Muscle of back (tissue), 11 donors: Measurements from ENCODE around the gene ARL15. TPM values are rescaled to one million over a fixed set of nuclear protein-coding genes. Genes with fewer than 3 reads are reported as not detected.

ENCODE experiments used
- DNase-seq, 3 donors: peaks; one replicate each; pipeline versions ENCODE4 v3.0.0 to v3.0.0-alpha.2; 2013
- polyA plus RNA-seq, 10 donors: library from polyadenylated mRNA; unstranded; fragments of 120-200 nt; gene quantifications; one replicate each; pipeline ENCODE4 v1.2.1, GENCODE V29; 2013; ENCODE audit not compliant: insufficient read length in 10 of 10

ARL15 gene
- polyA plus RNA-seq, 10 donors: 22.5 to 30.3 (median 27.3) TPM

DNA sequence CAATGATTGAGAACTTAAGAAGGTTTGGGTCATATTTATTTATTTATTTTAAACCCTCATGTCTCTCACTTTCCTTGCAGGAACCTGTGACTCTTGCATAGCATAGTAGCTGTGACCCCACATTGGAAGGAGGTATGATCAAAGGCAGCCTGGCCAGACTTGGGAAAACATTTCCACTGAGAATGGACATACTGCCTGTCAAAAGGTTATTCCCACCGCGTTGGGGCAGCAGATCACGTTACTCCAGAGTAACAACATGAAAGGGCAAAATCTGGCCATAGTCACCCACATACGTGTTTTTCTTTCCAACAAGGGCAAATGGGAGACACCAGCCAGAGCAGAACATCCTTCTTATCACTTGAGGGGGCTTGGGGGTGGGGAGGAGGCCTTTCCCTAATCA is 95.7 kb downstream of the ARL15 start:
- no peak for DNase-seq

DNA sequence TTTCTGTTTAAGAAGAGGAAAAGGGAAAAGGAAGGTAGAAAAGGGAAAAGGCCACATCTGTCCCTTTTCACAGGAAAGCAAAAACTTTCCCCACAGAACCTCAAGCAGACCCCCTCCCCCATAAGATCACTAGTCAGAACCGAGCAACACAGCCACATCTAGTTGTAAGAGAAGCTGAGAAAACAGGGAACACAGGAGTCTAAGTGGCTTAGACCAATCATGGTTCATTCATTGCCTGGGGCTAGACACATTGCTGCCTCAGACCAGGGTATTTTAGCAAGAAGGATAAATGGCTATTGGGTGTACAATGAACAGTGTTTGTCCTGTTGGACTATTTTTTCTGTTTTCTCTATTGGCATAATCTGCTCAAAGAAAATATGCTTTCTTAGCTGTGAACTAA is 98.0 kb downstream of the ARL15 start:
- no peak for DNase-seq

DNA sequence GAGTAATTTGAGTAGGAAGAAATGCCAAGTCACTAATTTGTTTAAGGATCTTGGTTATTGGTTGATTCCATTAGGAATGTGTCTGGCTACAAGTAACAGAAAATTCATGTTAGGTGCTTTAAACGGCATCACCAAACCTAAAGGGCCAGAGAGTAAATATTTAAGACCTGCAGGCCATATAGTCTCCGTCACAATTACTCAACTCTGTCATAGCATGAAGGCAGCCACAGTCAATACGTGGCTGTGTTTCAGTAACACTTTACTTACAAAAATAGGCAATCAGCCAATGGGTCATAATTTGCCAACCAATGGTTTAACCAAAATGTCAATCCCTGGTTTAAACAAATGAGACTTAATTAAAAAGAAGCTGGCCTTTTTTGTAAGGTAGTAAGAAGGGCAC is 98.5 kb downstream of the ARL15 start:
- no peak for DNase-seq

DNA sequence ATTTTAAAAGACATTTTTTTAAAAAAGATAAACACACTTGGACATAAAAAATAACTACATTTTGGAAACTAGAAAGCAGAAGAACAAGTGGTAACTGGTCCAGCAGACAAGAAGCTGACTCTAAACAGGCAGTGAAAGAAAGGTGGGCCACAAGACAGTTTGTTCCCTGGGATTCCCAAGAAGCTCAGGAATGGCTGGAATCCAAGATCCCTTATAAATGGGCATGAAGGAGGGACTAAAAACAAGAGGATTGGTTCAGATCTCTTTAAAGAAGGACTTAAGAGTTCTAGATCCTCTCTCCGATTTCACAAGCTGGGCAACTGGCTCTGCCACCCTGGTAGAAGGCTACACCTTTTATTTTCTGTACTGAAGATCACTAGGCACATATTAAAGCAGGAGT is 102.8 kb downstream of the ARL15 start:
- DNase-seq: no peak

DNA sequence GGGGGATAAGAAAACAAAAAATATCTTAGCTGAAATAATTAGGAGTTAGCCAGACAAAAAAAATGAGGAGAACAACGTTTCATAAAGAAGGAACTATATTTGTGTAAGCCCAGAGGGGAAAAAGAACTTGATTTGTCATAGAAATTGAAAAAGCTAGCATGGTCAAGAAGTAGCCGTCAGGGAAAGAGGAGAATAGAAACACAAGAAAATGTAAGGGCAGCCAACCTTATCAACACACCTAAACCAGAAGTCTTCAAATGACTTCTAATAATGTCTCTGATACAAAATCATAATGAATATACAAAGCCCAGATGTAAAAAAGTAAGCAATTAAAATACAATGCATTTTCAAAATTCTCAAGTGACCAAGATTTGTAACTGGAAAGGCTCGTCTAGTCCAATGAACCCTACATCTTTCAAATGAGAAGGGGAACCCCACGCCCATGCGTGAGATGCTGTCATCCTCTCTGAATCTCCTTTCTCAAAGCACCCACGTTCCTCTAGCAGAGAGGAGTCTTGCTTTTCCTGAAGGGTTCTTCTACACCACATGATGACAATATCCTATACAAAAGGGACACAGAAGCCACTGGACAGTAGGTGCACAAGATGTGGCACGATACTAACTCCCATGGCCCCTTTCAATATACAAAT is 103.7 kb downstream of the ARL15 start:
- DNase-seq: no peak

DNA sequence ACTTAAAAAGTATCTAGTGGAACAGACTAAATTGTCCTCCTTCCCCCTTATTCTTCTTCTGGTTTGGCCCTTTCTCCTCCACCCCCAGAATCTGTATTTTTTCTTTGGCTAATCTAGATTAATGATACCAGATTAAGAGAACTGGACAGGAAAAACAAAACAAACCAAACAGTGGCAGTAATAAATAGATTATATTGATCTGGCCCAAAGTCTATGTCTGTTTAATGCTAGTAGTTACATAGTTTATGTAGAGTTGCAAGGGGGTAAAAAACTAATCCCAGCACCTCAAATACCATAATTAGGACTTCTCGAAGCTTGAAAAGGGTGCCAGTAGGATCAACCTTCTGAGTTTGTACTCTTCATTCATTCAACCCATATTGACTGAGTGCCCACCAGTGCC is 104.5 kb downstream of the ARL15 start:
- DNase-seq: no peak

DNA sequence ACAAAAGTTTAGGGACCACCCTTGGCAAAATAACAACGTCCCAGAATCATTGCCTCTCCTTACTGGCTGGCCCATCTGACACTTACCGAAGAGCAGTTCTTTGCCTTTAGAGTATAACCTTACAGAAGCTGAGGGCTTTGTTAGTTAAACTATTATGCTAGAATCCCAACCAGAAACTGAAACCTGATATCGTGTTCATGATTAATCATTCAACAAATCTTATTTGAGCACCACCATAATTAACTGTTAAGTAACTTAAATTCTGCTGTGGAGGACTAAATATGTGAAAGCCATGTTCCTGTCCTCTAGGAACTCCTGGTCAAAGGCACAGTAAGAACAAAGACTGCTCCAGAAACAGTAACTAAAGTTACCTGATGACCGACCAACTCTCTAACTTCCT is 104.9 kb downstream of the ARL15 start:
- no peak for DNase-seq

DNA sequence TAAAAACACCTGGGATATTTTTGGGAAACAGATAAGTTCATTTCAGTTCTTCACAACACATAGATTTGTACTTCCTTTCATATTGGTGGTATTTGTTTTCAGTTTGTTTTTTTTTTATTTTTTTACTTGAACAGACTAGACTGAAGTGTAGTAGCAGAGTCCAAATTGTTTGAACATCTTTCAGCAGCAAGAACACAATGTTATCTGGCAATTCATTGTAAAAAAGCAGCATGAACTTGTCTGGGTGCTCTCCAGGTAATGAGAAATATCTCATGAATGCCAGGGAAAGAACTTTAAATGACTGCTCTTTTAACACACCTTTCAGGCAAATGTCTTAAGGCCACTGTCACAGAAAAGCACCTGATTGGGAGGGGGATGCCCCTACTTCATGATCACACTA is 113.4 kb downstream of the ARL15 start:
- DNase-seq: no peak

DNA sequence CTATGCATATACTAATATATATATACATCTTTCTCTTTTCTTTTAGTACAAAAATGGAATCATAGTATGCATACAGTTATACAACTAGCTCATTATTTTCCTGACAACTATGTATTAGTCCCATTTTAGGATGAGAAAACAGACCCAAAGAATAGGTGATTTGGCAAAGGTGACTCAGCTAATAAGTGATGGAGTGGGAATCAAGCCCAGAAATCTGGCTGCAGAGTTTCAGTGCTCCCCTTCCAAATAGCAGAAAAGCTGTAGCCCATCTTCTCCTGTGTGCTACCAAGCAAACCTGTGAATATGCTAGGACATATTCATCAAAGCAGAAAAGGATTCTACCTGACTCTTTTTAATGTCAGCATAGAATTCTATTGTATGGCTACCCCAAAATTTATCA is 114.7 kb downstream of the ARL15 start:
- DNase-seq: no peak

DNA sequence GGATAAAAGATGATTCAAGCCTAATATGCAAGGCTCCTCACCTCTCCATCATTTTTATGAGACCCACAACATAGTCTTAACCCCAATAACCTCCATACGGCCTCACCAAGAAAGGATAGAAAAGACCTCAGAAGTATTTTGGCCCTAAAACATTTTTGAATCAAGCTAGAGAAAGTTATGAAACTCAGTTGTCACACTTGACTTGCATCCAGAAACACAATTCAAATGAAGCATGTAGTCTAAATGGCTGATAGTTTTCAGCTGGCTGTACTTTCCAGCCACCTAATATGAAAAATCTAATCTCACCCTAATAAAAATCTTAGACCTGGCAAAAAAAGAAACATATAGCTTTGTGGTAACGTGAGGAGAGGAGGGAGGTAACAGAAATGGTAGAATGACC is 116.1 kb downstream of the ARL15 start:
- DNase-seq: peak; percentile 38 to 77 (median 62)

DNA sequence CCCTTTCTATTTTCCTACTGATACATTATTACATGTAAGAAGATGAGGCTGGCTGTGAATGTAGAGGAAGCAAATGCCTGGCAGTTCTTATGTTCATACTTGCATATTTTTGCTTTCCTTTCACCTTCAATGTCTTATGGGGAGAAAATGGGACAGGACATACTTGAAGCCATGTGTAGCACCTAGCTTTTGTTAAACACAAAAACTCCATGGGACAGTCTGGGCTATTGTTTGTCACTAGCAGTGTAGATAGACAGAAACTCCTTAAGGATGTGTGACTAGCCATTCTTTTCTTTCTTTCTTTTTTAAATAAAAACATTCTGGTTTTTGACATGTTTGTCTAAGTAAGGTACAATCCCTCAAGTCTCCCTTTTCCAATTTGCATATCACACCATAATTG is 122.7 kb downstream of the ARL15 start:
- no peak for DNase-seq

DNA sequence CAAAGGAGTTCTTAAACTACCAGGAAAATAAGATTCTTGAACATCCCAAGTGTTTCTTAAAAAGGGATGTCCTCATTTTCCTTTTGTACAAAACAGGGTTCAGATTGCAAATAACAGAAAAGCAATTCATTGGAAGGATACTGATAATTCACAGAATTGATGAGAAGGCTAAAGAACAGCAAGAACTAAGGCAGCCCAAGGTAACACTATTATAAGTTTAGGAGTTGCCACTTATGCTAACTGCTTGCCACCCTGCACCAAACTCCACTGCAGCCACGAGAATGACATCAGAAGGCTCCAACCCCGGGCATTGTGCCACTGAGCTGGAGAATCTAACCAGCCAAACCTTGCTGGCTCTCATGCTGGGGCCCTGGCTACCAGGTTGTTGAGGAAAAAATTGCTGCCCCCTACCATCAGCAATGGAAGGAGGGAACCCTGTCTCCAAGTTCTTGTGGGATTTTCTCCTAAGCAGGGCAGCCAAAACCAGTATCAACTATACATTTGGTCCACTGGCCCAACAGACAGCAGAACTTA is 123.4 kb downstream of the ARL15 start:
- DNase-seq: no peak

DNA sequence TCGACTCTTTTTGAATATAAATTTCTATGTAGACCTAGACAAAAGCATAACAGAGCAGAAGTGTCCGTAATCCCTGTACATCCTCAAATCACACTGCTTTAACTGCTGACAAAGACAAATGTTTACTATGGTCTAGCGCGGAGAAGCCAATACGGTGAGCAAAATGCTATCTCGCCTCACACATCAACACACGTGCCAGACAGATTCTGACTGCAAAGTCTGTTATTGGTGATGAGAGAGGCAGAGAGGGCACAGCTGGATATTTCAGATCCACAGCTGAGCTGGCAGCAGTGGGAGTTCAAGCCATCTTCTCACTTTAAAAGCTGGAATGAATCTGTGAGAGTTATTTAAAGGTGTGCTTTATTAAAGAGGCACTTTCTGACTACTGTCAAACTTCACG is 124.3 kb downstream of the ARL15 start:
- DNase-seq: no peak

DNA sequence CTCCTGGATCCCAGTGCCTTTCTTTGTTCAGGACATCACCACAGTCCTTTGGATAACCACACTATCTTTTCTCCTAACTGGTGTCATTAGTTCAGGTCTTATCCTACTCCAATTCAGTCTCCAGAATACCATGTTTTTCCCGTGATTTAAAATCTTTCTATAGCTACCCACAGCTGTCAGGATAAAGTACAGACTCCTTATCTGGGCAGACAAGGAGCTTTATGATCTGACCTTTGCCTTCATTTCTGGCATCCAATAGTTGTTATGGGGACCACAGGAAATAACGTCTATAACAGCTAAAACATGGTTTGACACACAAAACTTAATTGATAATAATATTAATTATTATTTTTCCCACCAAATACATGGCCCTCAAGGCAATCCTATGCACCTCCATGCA is 125.6 kb downstream of the ARL15 start:
- DNase-seq: no peak

DNA sequence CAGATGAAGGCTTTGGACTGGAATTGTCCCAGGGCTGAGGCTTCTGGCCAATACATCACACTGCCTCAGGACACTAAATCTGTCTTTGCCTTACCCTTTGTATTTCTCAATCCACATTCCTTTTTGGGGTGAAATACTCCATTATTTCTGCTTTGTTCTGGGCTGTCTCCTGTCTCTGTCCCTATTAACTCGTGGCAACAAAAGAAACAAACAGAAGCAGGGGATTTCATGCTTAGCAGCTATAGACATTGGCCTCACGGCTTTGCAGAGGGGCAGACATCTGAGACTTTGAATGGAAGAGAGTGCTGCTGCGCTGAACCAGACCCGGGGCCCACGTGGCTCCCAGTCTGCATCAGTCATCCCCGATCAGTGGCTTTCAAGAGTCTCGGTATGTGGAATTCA is 129.7 kb downstream of the ARL15 start:
- peak in 1 of 3 donors; percentile 40 for DNase-seq

DNA sequence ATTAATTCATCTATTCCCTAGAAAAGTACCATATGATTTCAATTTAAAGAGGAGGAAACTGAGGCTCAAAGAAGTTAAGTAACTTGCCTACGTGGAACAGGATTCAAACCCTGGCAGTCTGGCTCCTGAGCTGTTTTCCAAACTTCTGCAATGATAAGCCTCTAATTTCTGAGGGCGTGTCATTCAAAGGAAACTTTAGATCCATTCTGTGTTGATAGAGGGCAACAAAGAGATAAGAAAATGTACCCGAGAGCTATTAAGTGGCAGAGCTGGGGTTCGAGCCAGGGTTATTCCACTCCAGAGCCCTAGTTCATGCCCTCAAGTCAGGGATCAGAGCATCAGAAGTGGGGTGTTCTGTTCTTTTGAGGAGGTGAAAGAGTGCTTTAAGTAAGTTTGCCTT is 131.4 kb downstream of the ARL15 start:
- DNase-seq: no peak

DNA sequence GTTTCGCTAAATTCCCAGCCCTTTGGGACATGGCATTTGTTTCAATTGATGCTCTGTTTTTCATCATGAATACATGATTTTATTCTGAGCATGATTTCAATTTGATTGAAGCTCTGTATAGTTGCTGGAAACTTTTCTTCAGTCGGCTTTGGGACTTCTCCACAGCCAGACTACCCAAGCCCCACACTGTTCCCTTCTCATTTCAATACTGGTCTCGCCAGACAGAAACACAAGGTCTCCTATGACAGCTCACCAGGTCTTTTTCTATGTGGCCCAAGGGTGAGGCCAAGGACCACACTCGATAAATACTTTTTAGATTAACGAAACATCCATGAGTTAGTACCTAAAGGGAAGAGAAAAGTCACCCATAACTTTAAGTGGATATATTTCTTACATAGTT is 132.2 kb downstream of the ARL15 start:
- DNase-seq: no peak

DNA sequence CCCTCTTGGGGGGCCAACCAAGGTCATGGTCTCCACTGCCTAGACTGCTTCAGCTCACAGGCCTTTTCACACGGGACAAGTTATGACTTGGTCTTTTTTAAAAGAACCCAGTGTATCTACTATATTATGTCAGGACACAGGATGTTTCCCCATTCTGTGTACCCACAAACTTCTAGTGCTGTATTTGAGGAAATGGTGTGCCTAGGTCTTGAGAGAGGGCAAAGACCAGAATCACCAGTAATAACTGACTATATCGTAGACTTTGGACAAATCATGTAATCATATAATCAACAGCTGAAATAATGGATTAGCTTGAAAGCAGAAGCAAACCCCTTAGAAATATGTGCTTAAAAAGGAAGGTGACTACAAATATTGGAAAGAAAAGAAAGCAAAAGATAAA is 133.3 kb downstream of the ARL15 start:
- no peak for DNase-seq

DNA sequence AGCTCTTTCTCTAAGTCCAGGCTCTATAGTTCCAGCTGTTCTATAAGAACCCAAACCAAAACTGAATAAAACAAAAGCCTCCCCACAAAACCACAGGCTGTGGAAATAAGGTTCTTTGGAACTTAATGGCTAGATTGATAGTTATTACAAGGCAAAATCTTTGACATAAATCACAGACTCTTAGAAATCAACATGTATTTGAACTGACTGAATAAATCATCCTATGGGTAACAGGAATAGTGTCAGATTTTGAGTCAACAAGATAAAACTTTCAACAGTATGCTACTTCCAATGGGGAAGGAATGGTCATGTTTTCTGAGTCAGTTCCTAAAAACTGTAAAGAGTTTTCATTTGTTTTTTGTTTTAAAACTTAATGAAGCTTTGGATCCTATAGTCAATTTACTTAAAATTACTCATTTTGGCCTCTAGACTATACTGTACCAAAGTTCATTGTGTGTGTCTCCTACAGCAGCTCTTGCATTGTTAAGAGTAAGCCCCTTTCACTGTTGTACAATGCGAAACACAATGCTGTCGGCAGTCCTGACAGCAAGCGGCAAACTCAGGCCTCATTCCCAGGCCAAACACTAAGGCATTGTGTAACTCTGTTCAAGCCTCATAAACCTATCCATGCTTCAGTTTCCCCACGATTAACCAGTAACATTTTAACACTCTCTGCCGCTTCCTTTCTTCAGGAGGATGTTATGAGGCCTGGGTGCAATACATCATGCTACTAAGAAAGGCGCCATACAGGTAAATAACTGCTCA is 134.1 kb downstream of the ARL15 start:
- no peak for DNase-seq

DNA sequence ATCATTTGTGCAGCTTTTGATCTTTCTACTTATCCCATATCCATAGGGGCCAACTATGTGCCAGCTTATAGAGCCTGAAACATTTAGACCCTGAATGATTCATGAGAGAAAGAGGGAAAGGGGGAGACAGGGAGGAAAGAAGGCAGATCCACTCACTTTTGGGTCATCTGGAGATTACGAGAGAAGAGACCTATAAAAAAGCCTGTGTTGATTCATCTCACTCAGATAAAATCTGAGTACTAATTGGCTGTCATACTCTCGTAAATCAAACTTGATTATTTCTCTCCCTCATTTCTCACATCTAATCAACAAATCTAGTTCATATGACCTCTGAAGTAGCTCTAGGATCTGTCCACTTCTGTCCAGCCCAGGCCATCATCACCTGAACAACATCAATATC is 137.1 kb downstream of the ARL15 start:
- DNase-seq: no peak

DNA sequence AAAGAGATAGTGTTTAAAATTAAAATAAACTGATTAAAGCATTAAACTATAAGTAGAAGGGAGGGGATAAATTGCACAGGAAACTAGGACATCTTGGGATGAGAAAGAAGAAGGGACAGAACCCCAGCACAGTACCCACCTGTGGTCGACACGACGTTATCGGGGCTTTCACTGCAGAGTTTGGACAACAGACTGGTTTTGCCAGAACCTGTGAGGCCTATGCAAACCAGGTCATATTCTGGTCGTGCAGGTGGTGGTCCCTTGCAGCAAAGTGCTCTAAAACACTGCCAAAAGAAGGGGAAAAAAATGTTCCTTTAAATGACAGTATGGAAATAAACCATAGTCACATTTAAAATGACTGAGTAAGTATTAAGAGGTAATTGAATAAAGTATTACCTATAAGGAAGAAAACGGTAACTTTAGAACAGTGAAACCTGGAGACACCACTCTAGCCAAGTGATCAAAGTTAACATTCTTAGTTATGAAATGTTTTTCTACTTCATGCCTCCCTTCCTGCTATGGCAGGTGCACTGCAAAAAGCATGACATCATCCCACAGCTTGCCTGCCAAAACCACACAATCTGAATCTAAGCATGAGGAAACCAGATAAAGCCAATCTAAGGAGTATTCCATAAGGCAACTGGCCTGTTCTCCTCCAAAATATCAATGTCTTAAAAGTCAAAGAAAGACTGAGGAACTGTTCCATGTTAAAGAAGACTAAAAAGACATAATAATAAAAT is 138.6 kb downstream of the ARL15 start:
- no peak for DNase-seq

DNA sequence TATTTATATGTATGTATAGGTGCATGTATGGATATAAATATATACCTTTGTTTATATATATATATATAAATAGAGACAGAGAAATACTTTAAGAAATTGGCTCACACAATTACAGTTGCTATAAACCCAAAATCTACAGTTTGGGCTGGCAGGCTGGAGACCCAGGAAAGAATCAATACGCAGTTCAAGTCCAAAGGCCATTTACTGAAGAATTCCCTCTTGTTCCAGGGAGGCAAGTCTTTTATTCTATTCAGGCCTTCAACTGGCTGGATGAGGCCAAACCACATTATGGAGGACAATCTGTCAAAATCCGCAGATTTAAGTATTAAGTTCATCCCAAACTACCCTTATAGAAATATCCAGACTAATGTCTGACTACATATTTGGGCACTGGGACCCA is 144.7 kb downstream of the ARL15 start:
- no peak for DNase-seq

DNA sequence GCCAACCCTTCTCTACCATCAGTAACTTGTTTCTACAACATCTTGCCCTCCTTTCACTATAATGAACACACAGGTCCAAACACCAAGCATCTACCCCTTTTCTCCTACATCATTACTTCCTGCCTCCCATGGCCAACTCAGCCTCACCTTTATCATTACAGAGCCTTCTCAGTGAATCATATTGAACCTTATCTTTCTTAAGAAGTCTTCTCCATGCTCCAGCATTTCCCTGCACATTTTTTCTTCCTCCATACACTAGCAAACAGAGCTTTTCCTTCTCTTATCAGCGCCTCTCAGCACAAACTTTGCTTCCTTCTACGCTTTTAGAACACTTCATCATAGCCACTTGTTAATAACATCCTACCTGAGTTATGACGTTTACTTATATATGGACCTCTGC is 148.2 kb downstream of the ARL15 start:
- DNase-seq: no peak
